ENCODE measurements around the gene MGAT5. TPM values are rescaled to one million over a fixed set of nuclear protein-coding genes. Genes with fewer than 3 reads are reported as not detected.

The MGAT5 gene
- total and polyA plus RNA-seq, 8 donors: 2.9 to 36.9 (median 19.6) TPM

- Histone ChIP-seq H3K36me3 (no peaks in the 10 kb centered on the region), H3K9me3 (no peaks in the 10 kb centered on the region), H3K4me3 (no peak overlapping the region), H3K27me3 (no peaks in the 10 kb centered on the region), H3K27ac (no peak overlapping the region), H3K4me1 (peaks cover 0 to 12% (median 8%) of the 10 kb centered on the region in 3 donors)
- ATAC-seq: peak in 2 of 4 donors; percentile 5 to 16
- DNase-seq: peak in 1 of 6 donors; percentile 12
- TF ChIP-seq, protein P1, sequence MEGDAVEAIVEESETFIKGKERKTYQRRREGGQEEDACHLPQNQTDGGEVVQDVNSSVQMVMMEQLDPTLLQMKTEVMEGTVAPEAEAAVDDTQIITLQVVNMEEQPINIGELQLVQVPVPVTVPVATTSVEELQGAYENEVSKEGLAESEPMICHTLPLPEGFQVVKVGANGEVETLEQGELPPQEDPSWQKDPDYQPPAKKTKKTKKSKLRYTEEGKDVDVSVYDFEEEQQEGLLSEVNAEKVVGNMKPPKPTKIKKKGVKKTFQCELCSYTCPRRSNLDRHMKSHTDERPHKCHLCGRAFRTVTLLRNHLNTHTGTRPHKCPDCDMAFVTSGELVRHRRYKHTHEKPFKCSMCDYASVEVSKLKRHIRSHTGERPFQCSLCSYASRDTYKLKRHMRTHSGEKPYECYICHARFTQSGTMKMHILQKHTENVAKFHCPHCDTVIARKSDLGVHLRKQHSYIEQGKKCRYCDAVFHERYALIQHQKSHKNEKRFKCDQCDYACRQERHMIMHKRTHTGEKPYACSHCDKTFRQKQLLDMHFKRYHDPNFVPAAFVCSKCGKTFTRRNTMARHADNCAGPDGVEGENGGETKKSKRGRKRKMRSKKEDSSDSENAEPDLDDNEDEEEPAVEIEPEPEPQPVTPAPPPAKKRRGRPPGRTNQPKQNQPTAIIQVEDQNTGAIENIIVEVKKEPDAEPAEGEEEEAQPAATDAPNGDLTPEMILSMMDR (IDR thresholded peaks at IDR 0.05): no peak
- intact Hi-C loops (cut with DNase I): loop anchor here in 1 of 3 donors (10.0 kb wide), 1 partner anchor 81 kb away; no protein-coding TSS in a partner anchor
- no peak for FAIRE-seq
- 78 to 84% methylated on average over 10 of the region's 10 CpGs for WGBS, 2 donors
These were observed 201.6 kb downstream of the MGAT5 start for GRCh38 chr2:134455426-134455825.

- Histone ChIP-seq H3K9me3 (no peaks in the 10 kb centered on the region), H3K27ac (peak overlapping the region in 1 of 4 donors; percentile 17), H3K4me1 (peaks cover 0 to 12% (median 4%) of the 10 kb centered on the region in 3 donors), H3K27me3 (no peaks in the 10 kb centered on the region), H3K4me3 (no peak overlapping the region), H3K36me3 (no peaks in the 10 kb centered on the region)
- 94 to 97% methylated on average over 7 of the region's 7 CpGs for WGBS, 2 donors
- FAIRE-seq (no peak), DNase-seq (peak in 1 of 6 donors; percentile 8), ATAC-seq (no peak)
- intact Hi-C loops (cut with DNase I): loop anchor here in 1 of 3 donors (10.0 kb wide), 1 partner anchor 83 kb away; no protein-coding TSS in a partner anchor
- TF ChIP-seq, protein P1 (IDR thresholded peaks at IDR 0.05): no peak
These were observed 203.5 kb downstream of the MGAT5 start for GRCh38 chr2:134457353-134457752.

DNA sequence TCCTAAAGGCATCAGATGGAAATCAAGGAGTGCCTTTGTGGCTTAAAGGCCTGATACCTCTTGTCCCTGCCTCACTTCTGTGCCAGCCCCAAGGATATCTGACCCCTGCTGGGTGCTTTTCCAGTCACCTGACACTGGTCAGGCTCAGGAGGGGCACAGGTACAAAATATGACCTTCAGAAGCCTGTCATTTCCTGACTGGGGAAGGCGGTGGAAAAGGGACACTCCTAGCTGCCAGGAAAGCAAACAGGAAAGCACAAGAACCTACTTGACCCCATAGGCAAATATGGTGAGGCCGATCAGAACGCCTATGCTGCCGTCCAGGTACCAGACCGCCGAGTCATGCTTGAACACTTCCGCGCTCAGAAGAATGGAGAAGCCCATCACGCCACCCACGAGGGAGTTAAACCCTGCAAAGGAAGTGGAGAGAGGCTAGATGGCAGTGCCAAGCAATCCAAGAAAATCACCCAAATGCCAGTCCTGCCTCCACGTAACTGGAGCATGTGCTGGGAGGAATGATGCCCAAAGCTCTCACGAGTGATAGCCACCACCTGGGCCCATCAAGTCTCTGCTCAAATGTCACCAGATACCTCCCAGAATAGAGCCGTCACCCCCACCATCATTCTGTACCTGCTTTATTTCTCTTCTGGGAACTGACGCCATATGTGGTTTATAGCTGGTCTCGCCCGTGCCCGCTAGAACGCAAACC lies 204.0 kb downstream of the MGAT5 start:
- Histone ChIP-seq H3K27me3 (no peaks in the 10 kb centered on the region), H3K9me3 (no peaks in the 10 kb centered on the region), H3K4me3 (no peak overlapping the region), H3K4me1 (peaks cover 0 to 12% (median 4%) of the 10 kb centered on the region in 3 donors), H3K27ac (peak overlapping the region in 1 of 4 donors; percentile 17), H3K36me3 (no peaks in the 10 kb centered on the region)
- ATAC-seq (peak in 2 of 4 donors; percentile 8 to 12), DNase-seq (no peak), FAIRE-seq (no peak)
- intact Hi-C loops (cut with DNase I): loop anchor here in 1 of 3 donors (10.0 kb wide), 1 partner anchor 83 kb away; no protein-coding TSS in a partner anchor
- TF ChIP-seq, protein P1 (IDR thresholded peaks at IDR 0.05): no peak
- 61 to 73% methylated on average over 18 of the region's 18 CpGs for WGBS, 2 donors

DNA sequence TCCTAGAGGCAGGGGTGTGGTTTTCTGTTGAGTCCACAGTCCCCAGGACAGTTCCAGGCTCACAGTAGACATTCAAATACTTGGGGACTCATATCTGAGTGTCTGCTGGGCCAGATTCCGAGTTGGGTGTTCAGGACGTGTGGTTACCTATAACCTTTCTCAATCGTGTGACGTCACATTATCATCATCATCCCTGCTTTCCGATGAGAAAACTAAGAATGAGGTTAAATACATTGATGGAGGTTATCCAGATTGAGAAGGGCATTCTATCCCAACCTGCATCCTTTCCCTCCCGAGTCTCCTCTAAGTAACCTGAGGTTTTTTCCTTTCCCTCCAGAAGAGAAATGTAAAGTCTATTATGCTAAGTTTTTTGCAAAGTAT lies 204.6 kb downstream of the MGAT5 start:
- FAIRE-seq (no peak), ATAC-seq (no peak), DNase-seq (no peak)
- Histone ChIP-seq H3K4me1 (peaks cover 0 to 12% (median 4%) of the 10 kb centered on the region in 3 donors), H3K9me3 (no peaks in the 10 kb centered on the region), H3K4me3 (no peak overlapping the region), H3K27ac (no peak overlapping the region), H3K36me3 (no peaks in the 10 kb centered on the region), H3K27me3 (no peaks in the 10 kb centered on the region)
- TF ChIP-seq, protein P1 (IDR thresholded peaks at IDR 0.05): no peak
- 85 to 91% methylated on average over 6 of the region's 6 CpGs for WGBS, 2 donors
- intact Hi-C loops (cut with DNase I): loop anchor here in 1 of 3 donors (10.0 kb wide), 1 partner anchor 84 kb away; no protein-coding TSS in a partner anchor

- no peak for DNase-seq
- WGBS, 2 donors: 86 to 93% methylated on average over 10 of the region's 10 CpGs
- no peak overlapping the region for H3K27ac ChIP-seq
- H3K27me3 ChIP-seq: no peaks in the 10 kb centered on the region
- H3K4me3 ChIP-seq: no peak overlapping the region
- H3K36me3 ChIP-seq: no peaks in the 10 kb centered on the region
- TF ChIP-seq, protein P1 (IDR thresholded peaks at IDR 0.05): no peak
- intact Hi-C loops (cut with DNase I): loop anchor here in 1 of 3 donors (10.0 kb wide), 1 partner anchor 84 kb away; no protein-coding TSS in a partner anchor
- FAIRE-seq: no peak
- peaks cover 0 to 12% (median 4%) of the 10 kb centered on the region in 3 donors for H3K4me1 ChIP-seq
- H3K9me3 ChIP-seq: no peaks in the 10 kb centered on the region
- no peak for ATAC-seq
These were observed 205.1 kb downstream of the MGAT5 start for GRCh38 chr2:134458950-134459349.

Data from pancreas (tissue), 10 donors.